ENCODE results near the gene C9orf153. TPM values are rescaled to one million over a fixed set of nuclear protein-coding genes. Genes with fewer than 3 reads are reported as not detected.

The C9orf153 gene
- total RNA-seq, 1 donor from 2014 or later = 0.95 TPM

DNA sequence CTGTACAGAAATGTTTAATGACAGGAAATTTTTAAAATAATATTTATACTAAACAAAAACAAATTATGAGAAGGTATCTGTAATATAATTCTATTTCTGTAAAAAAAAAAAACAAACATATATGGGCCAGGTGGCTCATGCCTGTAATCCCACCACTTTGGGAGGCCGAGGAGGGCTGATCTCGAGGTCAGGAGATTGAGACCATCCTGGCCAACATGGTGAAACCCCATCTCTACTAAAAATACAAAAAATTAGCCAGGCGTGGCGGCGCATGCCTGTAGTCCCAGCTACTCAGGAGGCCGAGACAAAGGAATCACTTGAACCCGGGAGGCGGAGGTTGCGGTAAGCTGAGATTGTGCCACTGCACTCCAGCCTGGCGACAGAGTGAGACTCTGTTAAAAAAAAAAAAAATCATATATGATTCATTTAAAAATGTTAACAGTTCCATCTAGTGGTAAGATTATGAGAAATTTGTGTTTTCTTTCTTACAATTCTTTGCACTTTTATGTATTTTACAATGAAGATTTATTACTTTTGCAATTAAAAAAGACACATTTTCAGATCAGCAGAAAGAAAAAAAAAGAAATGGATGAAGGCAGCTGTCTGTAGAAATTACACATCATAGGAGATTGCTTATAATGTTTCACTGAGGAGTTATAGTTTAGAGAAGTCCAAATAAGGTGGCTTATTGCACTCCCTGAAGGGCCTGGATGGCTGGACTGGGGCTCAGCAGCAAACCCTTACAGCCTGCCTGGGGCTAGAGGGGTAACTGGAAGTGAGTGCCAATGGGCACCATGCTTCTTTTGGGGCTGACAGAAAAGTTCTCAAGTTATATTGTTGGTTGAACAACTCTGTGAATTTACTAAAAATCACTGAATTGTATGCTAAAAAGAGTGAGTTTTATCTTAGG, 20.3 kb downstream of the C9orf153 start:
- TF ChIP-seq, protein P1, sequence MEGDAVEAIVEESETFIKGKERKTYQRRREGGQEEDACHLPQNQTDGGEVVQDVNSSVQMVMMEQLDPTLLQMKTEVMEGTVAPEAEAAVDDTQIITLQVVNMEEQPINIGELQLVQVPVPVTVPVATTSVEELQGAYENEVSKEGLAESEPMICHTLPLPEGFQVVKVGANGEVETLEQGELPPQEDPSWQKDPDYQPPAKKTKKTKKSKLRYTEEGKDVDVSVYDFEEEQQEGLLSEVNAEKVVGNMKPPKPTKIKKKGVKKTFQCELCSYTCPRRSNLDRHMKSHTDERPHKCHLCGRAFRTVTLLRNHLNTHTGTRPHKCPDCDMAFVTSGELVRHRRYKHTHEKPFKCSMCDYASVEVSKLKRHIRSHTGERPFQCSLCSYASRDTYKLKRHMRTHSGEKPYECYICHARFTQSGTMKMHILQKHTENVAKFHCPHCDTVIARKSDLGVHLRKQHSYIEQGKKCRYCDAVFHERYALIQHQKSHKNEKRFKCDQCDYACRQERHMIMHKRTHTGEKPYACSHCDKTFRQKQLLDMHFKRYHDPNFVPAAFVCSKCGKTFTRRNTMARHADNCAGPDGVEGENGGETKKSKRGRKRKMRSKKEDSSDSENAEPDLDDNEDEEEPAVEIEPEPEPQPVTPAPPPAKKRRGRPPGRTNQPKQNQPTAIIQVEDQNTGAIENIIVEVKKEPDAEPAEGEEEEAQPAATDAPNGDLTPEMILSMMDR (IDR thresholded peaks at IDR 0.05) = no peak
- peaks cover 8% of the 10 kb centered on the region for H3K4me1 ChIP-seq
- no peak for ATAC-seq
- H3K27me3 ChIP-seq (ENCODE audit: low read depth) = no peaks in the 10 kb centered on the region
- DNase-seq = no peak
- intact Hi-C loops (cut with DNase I) = no loop called here
- H3K4me3 ChIP-seq = no peak overlapping the region
- H3K36me3 ChIP-seq = no peaks in the 10 kb centered on the region
- H3K9me3 ChIP-seq = no peaks in the 10 kb centered on the region
- H3K27ac ChIP-seq = no peak overlapping the region

DNA sequence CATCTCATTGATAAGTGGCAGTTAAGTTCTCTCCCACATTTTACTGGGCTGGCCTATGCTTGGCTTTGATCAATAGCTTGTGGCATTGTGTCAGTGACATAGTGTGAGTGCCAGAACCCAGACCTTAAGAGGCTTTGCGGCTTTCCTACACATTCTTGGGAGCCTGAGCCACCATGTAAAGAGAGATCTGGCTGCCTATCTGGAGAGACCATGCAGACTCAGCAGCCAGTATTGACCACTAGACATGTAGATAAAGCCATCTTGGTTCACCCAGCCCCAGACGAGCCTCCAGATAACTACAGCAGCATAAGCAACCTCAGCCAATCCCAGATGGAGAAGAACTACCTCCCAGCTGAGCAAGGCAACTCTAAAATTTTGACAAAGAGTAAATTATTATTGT, 28.6 kb downstream of the C9orf153 start:
- no peaks in the 10 kb centered on the region for H3K27me3 ChIP-seq (ENCODE audit: low read depth)
- no peaks in the 10 kb centered on the region for H3K4me1 ChIP-seq
- DNase-seq = no peak
- no peak overlapping the region for H3K4me3 ChIP-seq
- no peak overlapping the region for H3K27ac ChIP-seq
- no peaks in the 10 kb centered on the region for H3K9me3 ChIP-seq
- intact Hi-C loops (cut with DNase I) = no loop called here
- no peak for ATAC-seq
- H3K36me3 ChIP-seq = no peaks in the 10 kb centered on the region
- TF ChIP-seq, protein P1 (IDR thresholded peaks at IDR 0.05) = no peak

DNA sequence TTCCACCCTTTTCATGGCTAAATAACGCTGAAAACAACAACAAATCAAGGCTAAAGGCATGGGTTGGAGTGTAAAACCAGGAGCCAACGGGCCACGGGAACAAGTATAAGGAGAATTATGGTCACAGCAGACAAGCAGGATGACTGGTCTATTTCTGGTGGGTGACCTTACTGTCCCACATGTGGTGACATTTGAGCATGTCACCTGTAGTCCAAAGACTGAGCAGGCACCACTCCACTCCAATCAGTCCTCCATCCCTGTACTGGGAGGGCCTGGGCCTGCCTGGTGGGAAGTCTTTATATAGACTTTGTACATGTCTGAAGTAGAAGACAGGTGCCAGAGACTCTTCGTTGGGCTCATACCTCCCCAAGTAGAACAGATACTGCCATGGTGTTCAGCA, 36.8 kb downstream of the C9orf153 start:
- no peak overlapping the region for H3K27ac ChIP-seq
- TF ChIP-seq, protein P1 (IDR thresholded peaks at IDR 0.05) = no peak
- H3K4me1 ChIP-seq = no peaks in the 10 kb centered on the region
- intact Hi-C loops (cut with DNase I) = no loop called here
- no peak overlapping the region for H3K4me3 ChIP-seq
- DNase-seq (no peak), ATAC-seq (no peak)
- no peaks in the 10 kb centered on the region for H3K9me3 ChIP-seq
- H3K27me3 ChIP-seq (ENCODE audit: low read depth) = no peaks in the 10 kb centered on the region
- no peaks in the 10 kb centered on the region for H3K36me3 ChIP-seq

DNA sequence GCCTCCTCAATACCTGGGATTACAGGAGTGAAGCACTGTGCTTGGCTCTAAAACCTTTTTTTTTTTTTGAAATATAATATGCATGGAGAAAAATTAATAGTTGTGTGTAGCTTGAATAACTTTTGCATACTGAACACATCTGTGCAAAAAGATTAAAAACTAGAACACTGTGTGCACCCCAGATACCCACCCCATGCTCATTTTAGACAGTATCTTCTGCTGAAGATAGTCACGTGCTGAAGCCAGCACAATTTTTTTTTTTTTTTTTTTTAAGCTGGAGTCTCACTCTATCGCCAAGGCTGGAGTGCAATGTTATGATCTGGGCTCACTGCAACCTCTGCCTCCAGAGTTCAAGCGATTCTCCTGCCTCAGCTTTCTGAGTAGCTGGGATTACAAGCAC, 39.9 kb downstream of the C9orf153 start:
- H3K9me3 ChIP-seq = no peaks in the 10 kb centered on the region
- intact Hi-C loops (cut with DNase I) = no loop called here
- TF ChIP-seq, protein P1 (IDR thresholded peaks at IDR 0.05) = no peak
- H3K27me3 ChIP-seq (ENCODE audit: low read depth) = no peaks in the 10 kb centered on the region
- H3K4me1 ChIP-seq = no peaks in the 10 kb centered on the region
- H3K4me3 ChIP-seq = no peak overlapping the region
- DNase-seq (no peak), ATAC-seq (no peak)
- no peak overlapping the region for H3K27ac ChIP-seq
- H3K36me3 ChIP-seq = no peaks in the 10 kb centered on the region

DNA sequence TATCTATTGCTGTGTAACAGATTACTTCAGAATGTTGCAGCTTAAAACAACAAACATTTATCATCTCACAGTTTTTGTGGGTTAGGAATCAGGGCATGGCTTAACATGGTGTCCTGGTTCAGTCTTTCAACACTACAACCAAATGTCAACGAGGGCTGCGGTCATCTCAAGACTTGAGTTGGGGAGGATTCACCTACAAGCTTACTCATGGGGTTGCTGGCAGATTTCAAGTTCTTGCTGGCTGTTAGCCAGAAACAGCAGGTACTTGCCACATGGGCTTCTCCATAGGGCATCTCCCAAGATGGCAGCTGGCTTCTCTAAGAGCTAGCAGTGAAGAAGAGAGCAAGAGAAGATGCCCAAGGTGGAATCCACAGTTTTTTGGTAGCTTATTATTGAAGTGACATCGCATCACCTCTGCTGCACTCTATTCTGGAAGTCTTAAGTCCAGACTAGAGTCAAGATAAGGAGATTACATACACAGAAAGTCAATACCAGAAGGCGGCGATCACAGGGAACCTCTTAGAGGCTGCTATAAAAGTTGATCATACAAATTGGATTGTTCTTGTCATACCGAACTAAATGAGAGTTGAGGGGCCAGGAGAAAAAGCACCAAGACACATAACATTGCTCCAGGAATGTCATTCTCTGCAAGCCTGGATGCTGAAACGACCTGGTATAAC, 42.2 kb downstream of the C9orf153 start:
- H3K36me3 ChIP-seq = no peaks in the 10 kb centered on the region
- no peak overlapping the region for H3K27ac ChIP-seq
- TF ChIP-seq, protein P1 (IDR thresholded peaks at IDR 0.05) = no peak
- intact Hi-C loops (cut with DNase I) = no loop called here
- H3K4me1 ChIP-seq = no peaks in the 10 kb centered on the region
- no peaks in the 10 kb centered on the region for H3K27me3 ChIP-seq (ENCODE audit: low read depth)
- no peak overlapping the region for H3K4me3 ChIP-seq
- no peak for DNase-seq
- ATAC-seq = no peak
- H3K9me3 ChIP-seq = no peaks in the 10 kb centered on the region

Data from lower lobe of right lung (tissue), 2 donors.